Measurements from ENCODE around the gene RNU7-1.
A peak's percentile ranks its signal among the peaks of the same experiment; 100 is the strongest.

The RNU7-1 gene

GRCh38 chr12:6959058-6959804, 15.6 kb downstream of the RNU7-1 start:
- peak overlapping the region; percentile 81 for H2BK12ac ChIP-seq (ENCODE audit: low read length)
- H3K23ac ChIP-seq (ENCODE audit: low read depth, low read length, poor library complexity), result peak overlapping the region; percentile 27
- H3K27me3 ChIP-seq (ENCODE audit: control insufficient read depth in 3 of 3, insufficient read depth in 3 of 3, low read depth in 1 of 3, low read length in 3 of 3), result no peaks in the 10 kb centered on the region
- H3K4me2 ChIP-seq (ENCODE audit: insufficient read depth, low read length, poor library complexity, severe bottlenecking), result no peak overlapping the region
- H3K9ac ChIP-seq (ENCODE audit: low read depth, low read length, poor library complexity), result no peak overlapping the region
- H3K4me1 ChIP-seq (ENCODE audit: control insufficient read depth in 2 of 2, insufficient read depth in 1 of 2, low read depth in 1 of 2, low read length in 2 of 2), result peaks cover 15 to 22% of the 10 kb centered on the region in 2 donors
- H2BK5ac ChIP-seq (ENCODE audit: low read length), result no peak overlapping the region
- H2AFZ ChIP-seq (ENCODE audit: low read length), result peak overlapping the region; percentile 91
- H3K36me3 ChIP-seq (replicated peaks in 1 of 2; ENCODE audit: control insufficient read depth in 2 of 2, insufficient read depth in 2 of 2, low read length in 2 of 2), result peaks cover 0 to 3% of the 10 kb centered on the region in 2 donors
- H3K79me1 ChIP-seq (ENCODE audit: low read depth, low read length), result no peaks in the 10 kb centered on the region
- WGBS, 2 donors (ENCODE audit: extremely low coverage in 2 of 2, insufficient read length in 2 of 2, insufficient replicate concordance in 1 of 2), result no CpG with 5 or more reads among the region's 24 CpGs
- peak overlapping the region; percentile 32 for H3K18ac ChIP-seq (ENCODE audit: low read length)
- H4K8ac ChIP-seq (ENCODE audit: low read depth, low read length), result no peak overlapping the region
- H4K91ac ChIP-seq (ENCODE audit: low read depth, low read length, poor library complexity), result no peak overlapping the region
- no peak overlapping the region for H3K4me3 ChIP-seq (ENCODE audit: low read length in 2 of 2)
- no peak overlapping the region for H3K4ac ChIP-seq (ENCODE audit: low read length)
- H2AK5ac ChIP-seq (ENCODE audit: low read depth, low read length), result peak overlapping the region; percentile 65
- H3K27ac ChIP-seq (replicated peaks; ENCODE audit: low read length), result no peak overlapping the region
- no peak for DNase-seq (ENCODE audit: low spot score)
- peak overlapping the region; percentile 22 for H3K14ac ChIP-seq (ENCODE audit: low read length)
- no peak overlapping the region for H2BK120ac ChIP-seq (ENCODE audit: low read depth, low read length)
- peak overlapping the region; percentile 56 for H2BK15ac ChIP-seq (ENCODE audit: low read length)
- no peaks in the 10 kb centered on the region for H3K9me3 ChIP-seq (replicated peaks in 1 of 2; ENCODE audit: control insufficient read depth in 2 of 2, insufficient read depth in 1 of 2, low read depth in 1 of 2, low read length in 2 of 2)

DNA sequence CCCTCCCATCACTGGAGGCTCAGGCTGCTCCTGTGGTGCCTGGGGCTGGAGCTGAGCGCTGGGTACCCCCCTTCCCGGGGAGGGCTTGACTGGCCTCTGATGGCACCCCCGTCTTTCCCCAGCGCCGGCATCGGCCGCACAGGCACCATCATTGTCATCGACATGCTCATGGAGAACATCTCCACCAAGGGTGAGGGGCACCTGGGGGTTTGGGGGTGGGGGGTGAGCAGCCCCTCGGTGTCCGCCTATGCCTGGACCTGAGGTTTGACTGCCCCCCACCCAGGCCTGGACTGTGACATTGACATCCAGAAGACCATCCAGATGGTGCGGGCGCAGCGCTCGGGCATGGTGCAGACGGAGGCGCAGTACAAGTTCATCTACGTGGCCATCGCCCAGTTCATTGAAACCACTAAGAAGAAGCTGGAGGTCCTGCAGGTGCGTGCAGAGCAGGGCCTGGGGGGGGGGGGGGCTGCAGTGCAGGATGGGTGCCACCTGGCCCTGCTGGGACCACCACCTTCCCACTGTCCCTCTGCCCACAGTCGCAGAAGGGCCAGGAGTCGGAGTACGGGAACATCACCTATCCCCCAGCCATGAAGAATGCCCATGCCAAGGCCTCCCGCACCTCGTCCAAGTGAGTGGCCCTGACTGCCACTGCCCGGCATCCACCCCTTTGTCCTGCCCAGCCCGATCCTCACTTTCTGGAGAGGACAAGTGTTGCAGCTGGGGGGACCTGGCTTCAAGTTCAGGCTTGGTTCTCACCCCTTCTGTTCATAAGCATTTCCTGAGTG, 16.4 kb downstream of the RNU7-1 start:
- H3K79me1 ChIP-seq (ENCODE audit: low read depth, low read length), result no peaks in the 10 kb centered on the region
- peak overlapping the region; percentile 59 for H3K18ac ChIP-seq (ENCODE audit: low read length)
- peak overlapping the region; percentile 65 for H3K9ac ChIP-seq (ENCODE audit: low read depth, low read length, poor library complexity)
- peak overlapping the region; percentile 27 for H3K23ac ChIP-seq (ENCODE audit: low read depth, low read length, poor library complexity)
- peaks cover 0 to 11% of the 10 kb centered on the region in 2 donors for H3K36me3 ChIP-seq (replicated peaks in 1 of 2; ENCODE audit: control insufficient read depth in 2 of 2, insufficient read depth in 2 of 2, low read length in 2 of 2)
- WGBS, 2 donors (ENCODE audit: extremely low coverage in 2 of 2, insufficient read length in 2 of 2, insufficient replicate concordance in 1 of 2), result no CpG with 5 or more reads among the region's 26 CpGs
- peak overlapping the region; percentile 65 for H2AK5ac ChIP-seq (ENCODE audit: low read depth, low read length)
- no peak overlapping the region for H3K27ac ChIP-seq (replicated peaks; ENCODE audit: low read length)
- H4K8ac ChIP-seq (ENCODE audit: low read depth, low read length), result peak overlapping the region; percentile 23
- peaks cover 15 to 23% of the 10 kb centered on the region in 2 donors for H3K4me1 ChIP-seq (ENCODE audit: control insufficient read depth in 2 of 2, insufficient read depth in 1 of 2, low read depth in 1 of 2, low read length in 2 of 2)
- no peak overlapping the region for H3K4ac ChIP-seq (ENCODE audit: low read length)
- H2BK5ac ChIP-seq (ENCODE audit: low read length), result no peak overlapping the region
- H3K4me3 ChIP-seq (ENCODE audit: low read length in 2 of 2), result no peak overlapping the region
- peak overlapping the region; percentile 35 for H4K91ac ChIP-seq (ENCODE audit: low read depth, low read length, poor library complexity)
- peak overlapping the region; percentile 22 for H3K14ac ChIP-seq (ENCODE audit: low read length)
- no peak for DNase-seq (ENCODE audit: low spot score)
- no peaks in the 10 kb centered on the region for H3K27me3 ChIP-seq (ENCODE audit: control insufficient read depth in 3 of 3, insufficient read depth in 3 of 3, low read depth in 1 of 3, low read length in 3 of 3)
- no peaks in the 10 kb centered on the region for H3K9me3 ChIP-seq (replicated peaks in 1 of 2; ENCODE audit: control insufficient read depth in 2 of 2, insufficient read depth in 1 of 2, low read depth in 1 of 2, low read length in 2 of 2)
- peak overlapping the region; percentile 81 for H2BK12ac ChIP-seq (ENCODE audit: low read length)
- H2BK120ac ChIP-seq (ENCODE audit: low read depth, low read length), result peak overlapping the region; percentile 30
- H2BK15ac ChIP-seq (ENCODE audit: low read length), result peak overlapping the region; percentile 56
- H2AFZ ChIP-seq (ENCODE audit: low read length), result peak overlapping the region; percentile 91
- no peak overlapping the region for H3K4me2 ChIP-seq (ENCODE audit: insufficient read depth, low read length, poor library complexity, severe bottlenecking)

- Histone ChIP-seq H3K79me1 (ENCODE audit: low read depth, low read length) (no peaks in the 10 kb centered on the region), H2AFZ (ENCODE audit: low read length) (peak overlapping the region; percentile 2), H3K27me3 (ENCODE audit: control insufficient read depth in 3 of 3, insufficient read depth in 3 of 3, low read depth in 1 of 3, low read length in 3 of 3) (no peaks in the 10 kb centered on the region), H2BK12ac (ENCODE audit: low read length) (no peak overlapping the region), H3K4me3 (ENCODE audit: low read length in 2 of 2) (no peak overlapping the region), H3K4ac (ENCODE audit: low read length) (no peak overlapping the region), H4K91ac (ENCODE audit: low read depth, low read length, poor library complexity) (peak overlapping the region; percentile 16), H2AK5ac (ENCODE audit: low read depth, low read length) (peak overlapping the region; percentile 26), H3K18ac (ENCODE audit: low read length) (peak overlapping the region; percentile 59), H2BK120ac (ENCODE audit: low read depth, low read length) (no peak overlapping the region), H3K4me1 (ENCODE audit: control insufficient read depth in 2 of 2, insufficient read depth in 1 of 2, low read depth in 1 of 2, low read length in 2 of 2) (peaks cover 15 to 23% of the 10 kb centered on the region in 2 donors), H3K23ac (ENCODE audit: low read depth, low read length, poor library complexity) (no peak overlapping the region), H3K4me2 (ENCODE audit: insufficient read depth, low read length, poor library complexity, severe bottlenecking) (no peak overlapping the region), H3K27ac (replicated peaks; ENCODE audit: low read length) (no peak overlapping the region), H3K9ac (ENCODE audit: low read depth, low read length, poor library complexity) (no peak overlapping the region), H4K8ac (ENCODE audit: low read depth, low read length) (no peak overlapping the region), H3K14ac (ENCODE audit: low read length) (no peak overlapping the region), H3K9me3 (replicated peaks in 1 of 2; ENCODE audit: control insufficient read depth in 2 of 2, insufficient read depth in 1 of 2, low read depth in 1 of 2, low read length in 2 of 2) (no peaks in the 10 kb centered on the region), H2BK15ac (ENCODE audit: low read length) (peak overlapping the region; percentile 12), H2BK5ac (ENCODE audit: low read length) (no peak overlapping the region), H3K36me3 (replicated peaks in 1 of 2; ENCODE audit: control insufficient read depth in 2 of 2, insufficient read depth in 2 of 2, low read length in 2 of 2) (peaks cover 4 to 18% of the 10 kb centered on the region in 2 donors)
- no peak for DNase-seq (ENCODE audit: low spot score)
- WGBS, 2 donors (ENCODE audit: extremely low coverage in 2 of 2, insufficient read length in 2 of 2, insufficient replicate concordance in 1 of 2), result no CpG with 5 or more reads among the region's 13 CpGs
These were observed 17.1 kb downstream of the RNU7-1 start for GRCh38 chr12:6960593-6961277.

Measured in neuronal stem cell (in vitro differentiated cells).